ENCODE measurements around the gene ZNF483. TPM values are rescaled to one million over a fixed set of nuclear protein-coding genes. Genes with fewer than 3 reads are reported as not detected.

Gene ZNF483
- polyA plus RNA-seq, 3 donors: not detected

GRCh38 chr9:111529787-111530186 is 4.8 kb downstream of the ZNF483 start:
- no peak for TF ChIP-seq CTCF (IDR thresholded peaks at IDR 0.05)
- DNase-seq: no peak
- Histone ChIP-seq H3K79me2 (ENCODE audit: insufficient read depth, low read length) (no peaks in the 10 kb centered on the region), H3K27ac (ENCODE audit: low read depth in 1 of 2, low read length in 2 of 2) (no peak overlapping the region), H3K9me3 (replicated peaks in 1 of 2; ENCODE audit: control insufficient read depth in 1 of 2, insufficient read depth in 1 of 2, low read length in 2 of 2) (peaks cover 19 to 35% of the 10 kb centered on the region in 2 donors), H2AFZ (ENCODE audit: insufficient read depth, low read depth, low read length, poor library complexity, severe bottlenecking) (no peak overlapping the region), H3K36me3 (replicated peaks in 1 of 2; ENCODE audit: control insufficient read depth in 1 of 2, insufficient read depth in 2 of 2, low read length in 2 of 2) (no peaks in the 10 kb centered on the region), H3K4me2 (replicated peaks; ENCODE audit: extremely low read depth, low read length, poor library complexity, severe bottlenecking) (no peak overlapping the region), H3K27me3 (ENCODE audit: control insufficient read depth in 2 of 2, insufficient read depth in 2 of 2, low read length in 2 of 2) (peaks cover 12 to 23% of the 10 kb centered on the region in 2 donors), H3K9ac (ENCODE audit: insufficient read depth, low read length, poor library complexity, severe bottlenecking) (no peak overlapping the region), H3K4me3 (replicated peaks in 1 of 3; ENCODE audit: low read depth in 2 of 3, low read length in 3 of 3) (no peak overlapping the region), H3K4me1 (ENCODE audit: control insufficient read depth in 1 of 2, insufficient read depth in 2 of 2, low read length in 2 of 2) (peaks cover 9 to 12% of the 10 kb centered on the region in 2 donors), H4K20me1 (ENCODE audit: insufficient read depth, low read length) (no peaks in the 10 kb centered on the region)
- H3K4me1 Mint-ChIP-seq: peaks cover 13% of the 10 kb centered on the region
- intact Hi-C loops (cut with micrococcal nuclease): no loop called here
- H3K27me3 Mint-ChIP-seq (ENCODE audit: low read depth in 3 of 3): peaks cover 17 to 25% (median 22%) of the 10 kb centered on the region in 3 donors
- no peak overlapping the region for H3K4me3 Mint-ChIP-seq
- H3K36me3 Mint-ChIP-seq: no peaks in the 10 kb centered on the region
- peaks cover 14 to 47% (median 32%) of the 10 kb centered on the region in 7 donors for H3K9me3 Mint-ChIP-seq
- no peak overlapping the region for H3K27ac Mint-ChIP-seq
- no CpG with 5 or more reads among the region's 2 CpGs for WGBS (ENCODE audit: insufficient coverage)

GRCh38 chr9:111531716-111532115 is 6.7 kb downstream of the ZNF483 start:
- Histone ChIP-seq H3K79me2 (ENCODE audit: insufficient read depth, low read length) (no peaks in the 10 kb centered on the region), H3K27ac (ENCODE audit: low read depth in 1 of 2, low read length in 2 of 2) (no peak overlapping the region), H3K4me3 (replicated peaks in 1 of 3; ENCODE audit: low read depth in 2 of 3, low read length in 3 of 3) (no peak overlapping the region), H2AFZ (ENCODE audit: insufficient read depth, low read depth, low read length, poor library complexity, severe bottlenecking) (no peak overlapping the region), H3K4me1 (ENCODE audit: control insufficient read depth in 1 of 2, insufficient read depth in 2 of 2, low read length in 2 of 2) (no peaks in the 10 kb centered on the region), H3K4me2 (replicated peaks; ENCODE audit: extremely low read depth, low read length, poor library complexity, severe bottlenecking) (no peak overlapping the region), H3K9me3 (replicated peaks in 1 of 2; ENCODE audit: control insufficient read depth in 1 of 2, insufficient read depth in 1 of 2, low read length in 2 of 2) (peaks cover 30 to 53% of the 10 kb centered on the region in 2 donors), H3K9ac (ENCODE audit: insufficient read depth, low read length, poor library complexity, severe bottlenecking) (no peak overlapping the region), H3K27me3 (ENCODE audit: control insufficient read depth in 2 of 2, insufficient read depth in 2 of 2, low read length in 2 of 2) (peaks cover 0 to 5% of the 10 kb centered on the region in 2 donors), H3K36me3 (replicated peaks in 1 of 2; ENCODE audit: control insufficient read depth in 1 of 2, insufficient read depth in 2 of 2, low read length in 2 of 2) (no peaks in the 10 kb centered on the region), H4K20me1 (ENCODE audit: insufficient read depth, low read length) (no peaks in the 10 kb centered on the region)
- H3K27me3 Mint-ChIP-seq (ENCODE audit: low read depth in 3 of 3): peaks cover 1 to 8% (median 5%) of the 10 kb centered on the region in 3 donors
- no peaks in the 10 kb centered on the region for H3K4me1 Mint-ChIP-seq
- no peak overlapping the region for H3K27ac Mint-ChIP-seq
- intact Hi-C loops (cut with micrococcal nuclease): no loop called here
- no peak for TF ChIP-seq CTCF (IDR thresholded peaks at IDR 0.05)
- WGBS (ENCODE audit: insufficient coverage): no CpG with 5 or more reads among the region's 4 CpGs
- no peak overlapping the region for H3K4me3 Mint-ChIP-seq
- DNase-seq: no peak
- H3K9me3 Mint-ChIP-seq: peaks cover 12 to 55% (median 43%) of the 10 kb centered on the region in 7 donors
- no peaks in the 10 kb centered on the region for H3K36me3 Mint-ChIP-seq
